ENCODE results near the gene SMYD2.

The SMYD2 gene, protein sequence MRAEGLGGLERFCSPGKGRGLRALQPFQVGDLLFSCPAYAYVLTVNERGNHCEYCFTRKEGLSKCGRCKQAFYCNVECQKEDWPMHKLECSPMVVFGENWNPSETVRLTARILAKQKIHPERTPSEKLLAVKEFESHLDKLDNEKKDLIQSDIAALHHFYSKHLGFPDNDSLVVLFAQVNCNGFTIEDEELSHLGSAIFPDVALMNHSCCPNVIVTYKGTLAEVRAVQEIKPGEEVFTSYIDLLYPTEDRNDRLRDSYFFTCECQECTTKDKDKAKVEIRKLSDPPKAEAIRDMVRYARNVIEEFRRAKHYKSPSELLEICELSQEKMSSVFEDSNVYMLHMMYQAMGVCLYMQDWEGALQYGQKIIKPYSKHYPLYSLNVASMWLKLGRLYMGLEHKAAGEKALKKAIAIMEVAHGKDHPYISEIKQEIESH

DNA sequence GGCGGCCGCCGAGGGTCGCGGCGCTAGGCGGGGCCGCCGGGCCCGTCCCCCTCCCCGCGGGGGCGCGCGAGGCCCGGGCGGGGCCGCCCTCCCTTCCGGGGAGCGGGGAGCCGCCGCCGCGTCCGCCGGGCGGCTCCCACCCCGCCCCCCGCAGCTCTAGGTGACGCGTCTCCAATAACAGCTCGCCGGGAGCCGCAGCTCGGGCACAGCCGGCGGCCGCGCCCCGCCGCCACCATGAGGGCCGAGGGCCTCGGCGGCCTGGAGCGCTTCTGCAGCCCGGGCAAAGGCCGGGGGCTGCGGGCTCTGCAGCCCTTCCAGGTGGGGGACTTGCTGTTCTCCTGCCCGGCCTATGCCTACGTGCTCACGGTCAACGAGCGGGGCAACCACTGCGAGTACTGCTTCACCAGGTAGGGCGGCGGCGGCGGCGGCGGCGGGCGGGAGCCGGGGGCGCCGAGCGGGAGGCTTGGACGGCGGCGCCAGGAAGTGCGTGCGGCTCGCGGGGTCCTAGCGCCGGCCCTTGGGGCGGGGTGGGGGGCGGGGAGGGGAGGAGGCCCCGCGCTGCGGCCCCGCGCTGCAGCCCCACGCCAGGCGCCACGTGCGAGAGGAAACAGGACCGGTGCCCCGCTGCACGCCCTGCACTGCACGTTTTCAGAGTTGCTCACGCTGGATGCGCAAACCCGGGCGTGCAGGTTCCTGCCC, at the start of gene SMYD2:
Gene SMYD2 (plus strand): TSS at position 139 of the 699 bp plus-strand sequence. CDS start 96 bp downstream, at position 235.
- peak; percentile 70 for DNase-seq

DNA sequence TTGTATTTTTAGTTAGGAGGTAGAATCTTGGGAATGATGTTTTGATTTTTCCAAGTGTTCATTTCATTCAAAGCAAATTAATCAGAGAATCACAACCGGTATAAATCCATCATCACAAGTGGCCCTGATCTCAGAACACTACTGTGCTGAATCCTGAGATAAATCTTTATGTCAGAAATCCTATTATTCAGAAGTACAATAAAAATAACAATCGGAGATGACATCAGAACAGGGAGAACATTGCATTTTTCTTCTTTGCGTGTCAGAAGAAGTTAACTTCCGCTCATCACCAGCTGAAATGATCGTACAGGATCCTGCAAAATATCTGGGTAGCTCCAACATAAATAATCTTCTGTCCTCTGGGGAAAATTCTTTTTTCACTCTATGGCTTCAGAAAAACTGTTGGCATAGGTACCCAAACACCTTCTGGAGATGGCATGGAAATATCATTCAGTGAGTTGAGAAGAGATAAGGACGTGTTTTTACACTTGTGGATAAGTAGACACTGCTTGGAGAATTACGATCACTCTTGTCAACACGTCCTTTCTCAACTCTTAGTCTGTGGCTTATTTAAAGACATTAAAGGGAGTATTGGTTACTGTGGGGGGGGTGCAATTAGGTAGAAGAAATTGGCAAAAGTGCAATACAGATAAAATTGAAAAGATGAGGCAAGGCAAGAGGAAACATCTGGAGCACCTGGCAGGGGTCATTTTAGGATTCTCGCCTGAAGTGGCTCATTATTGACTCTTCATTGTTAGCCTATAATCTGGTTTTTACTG, 46.9 kb upstream of the SMYD2 start:
- DNase-seq = no peak

DNA sequence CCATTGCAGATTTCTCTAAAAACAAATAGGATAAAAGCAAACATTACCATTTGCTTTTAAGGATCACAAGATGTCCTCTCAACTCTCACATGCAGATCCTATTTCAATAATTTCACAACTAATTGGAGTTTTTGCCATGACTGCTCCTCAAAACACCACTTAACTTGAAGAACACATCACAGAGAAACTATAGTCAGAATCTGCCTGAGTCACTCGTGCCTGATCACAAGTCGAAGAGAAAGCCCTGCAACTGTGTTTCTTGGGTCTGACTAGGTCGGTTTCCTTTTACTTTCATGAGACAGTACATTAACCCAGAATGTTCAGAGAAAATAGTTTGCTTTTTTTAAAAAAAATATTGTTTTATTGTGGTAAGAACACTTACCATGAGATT, 46.3 kb upstream of the SMYD2 start:
- DNase-seq = no peak

DNA sequence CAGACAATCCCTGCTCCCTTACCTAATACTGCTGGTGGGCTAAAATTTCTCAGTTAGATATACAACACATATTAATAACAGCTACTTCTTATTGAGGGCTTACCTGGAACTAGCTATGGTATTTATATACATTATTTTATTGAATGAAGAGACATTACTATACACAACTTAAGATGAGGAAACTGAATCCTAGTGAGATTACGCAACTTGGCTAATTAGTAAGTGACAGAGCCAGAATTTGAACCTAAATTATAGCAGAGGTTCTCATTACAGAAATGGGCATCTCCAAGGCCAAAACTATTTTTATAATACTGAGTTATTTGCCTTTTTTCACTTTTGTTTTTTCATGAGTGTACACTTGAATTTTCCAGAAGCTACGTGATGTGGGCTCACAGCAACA, 44.5 kb upstream of the SMYD2 start:
- no peak for DNase-seq

DNA sequence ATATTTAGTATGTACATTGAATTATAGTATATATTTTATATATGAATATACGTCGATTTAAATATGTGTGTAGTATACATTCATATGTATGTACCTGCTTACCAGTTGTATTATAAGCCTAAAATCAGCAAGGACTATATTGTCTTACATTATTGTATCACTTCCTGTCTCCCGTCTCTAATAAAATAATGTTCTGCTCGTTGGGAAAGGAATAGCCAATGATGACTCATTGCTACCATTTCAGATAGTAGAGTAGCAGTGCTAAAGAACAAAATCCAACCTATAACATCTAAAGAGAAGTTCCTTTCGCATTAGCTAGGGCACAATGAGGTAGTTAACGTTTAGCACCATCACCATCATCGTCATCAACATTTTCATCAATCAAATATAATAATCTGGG, 39.9 kb upstream of the SMYD2 start:
- DNase-seq = no peak

DNA sequence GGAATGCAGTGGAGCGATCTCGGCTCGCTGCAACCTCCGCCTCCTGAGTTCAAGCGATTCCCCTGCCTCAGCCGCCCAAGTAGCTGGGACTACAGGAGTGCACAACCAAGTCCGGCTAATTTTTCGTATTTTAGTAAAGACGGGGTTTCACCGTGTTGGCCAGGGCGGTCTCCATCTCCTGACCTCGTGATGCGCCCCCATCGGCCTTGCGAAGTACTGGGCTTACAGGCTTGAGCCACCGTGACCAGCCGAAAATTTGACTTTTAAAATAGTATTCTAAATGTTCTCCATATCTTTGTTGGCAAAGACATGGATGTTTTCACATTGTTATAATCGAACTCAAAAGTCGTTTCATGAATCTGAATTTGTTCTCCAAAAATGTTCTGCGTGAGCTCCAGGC, 36.7 kb upstream of the SMYD2 start:
- DNase-seq = no peak

- no peak for DNase-seq
Measured at GRCh38 chr1:214244841-214245240, 36.1 kb upstream of the SMYD2 start.

DNA sequence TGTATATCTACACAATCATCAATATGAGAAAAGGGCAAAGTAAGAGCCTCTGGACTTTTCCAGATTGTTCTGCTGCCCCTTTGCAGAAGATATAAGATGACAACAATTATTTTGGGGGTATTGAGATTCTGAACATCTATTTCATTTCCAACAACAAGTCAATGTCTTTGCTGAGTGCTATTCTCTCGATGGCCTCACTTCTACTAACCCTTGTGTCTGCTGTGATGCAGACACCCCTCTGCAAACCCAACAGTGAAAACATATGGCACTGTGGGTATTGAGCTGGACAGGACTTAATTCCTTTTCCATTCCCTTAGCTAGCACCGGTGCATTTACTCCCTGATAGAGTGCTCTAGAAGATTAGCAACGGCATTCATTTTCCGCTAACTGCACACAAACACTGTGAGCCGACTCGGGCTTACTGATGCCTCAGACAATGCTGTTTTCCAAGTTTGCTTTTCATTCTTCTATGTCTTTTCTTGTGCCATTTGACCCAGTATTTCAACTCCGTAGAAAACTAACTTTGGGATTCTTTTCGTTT, 33.4 kb upstream of the SMYD2 start:
- no peak for DNase-seq

- DNase-seq = no peak
Measured at GRCh38 chr1:214248311-214249085, 32.5 kb upstream of the SMYD2 start.

GRCh38 chr1:214249651-214250050, 31.3 kb upstream of the SMYD2 start:
- no peak for DNase-seq

DNA sequence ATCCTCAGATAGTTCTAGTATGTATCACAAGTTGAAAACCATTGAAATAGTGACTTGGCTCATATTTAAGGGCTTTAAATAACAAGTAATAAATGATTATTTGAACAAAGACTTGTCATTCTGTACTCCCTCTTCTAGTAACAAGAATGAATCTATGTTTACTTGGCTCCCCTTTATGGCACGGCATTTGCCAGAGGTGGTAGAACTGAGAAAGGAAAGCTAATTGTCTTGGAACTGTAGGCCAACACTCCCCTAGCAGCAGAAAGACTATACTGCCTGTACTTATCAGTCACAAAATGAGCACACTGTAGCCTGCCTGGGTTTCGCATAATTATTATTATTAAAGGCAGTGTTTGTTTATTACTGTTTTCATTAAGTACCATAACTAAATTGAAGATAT, 29.6 kb upstream of the SMYD2 start:
- DNase-seq = no peak

DNA sequence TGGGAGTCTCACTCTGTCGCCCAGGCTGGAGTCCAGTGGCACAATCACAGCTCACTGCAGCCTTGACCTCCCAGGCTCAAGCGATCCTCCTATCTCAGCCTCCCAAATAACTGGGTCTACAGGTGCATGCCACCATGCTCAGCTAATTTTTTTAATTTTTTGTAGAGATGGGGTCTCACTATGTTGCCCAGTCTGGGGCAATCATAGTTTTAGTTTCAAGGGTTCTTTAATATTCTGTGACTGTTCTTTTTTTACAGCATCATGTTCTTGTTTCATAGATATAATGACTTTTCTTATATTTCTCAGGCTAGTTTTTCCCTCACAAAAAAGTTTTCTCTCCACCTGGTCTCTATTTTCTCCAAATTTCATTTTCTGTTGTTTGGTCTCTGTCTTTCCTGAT, 25.4 kb upstream of the SMYD2 start:
- DNase-seq = no peak

DNA sequence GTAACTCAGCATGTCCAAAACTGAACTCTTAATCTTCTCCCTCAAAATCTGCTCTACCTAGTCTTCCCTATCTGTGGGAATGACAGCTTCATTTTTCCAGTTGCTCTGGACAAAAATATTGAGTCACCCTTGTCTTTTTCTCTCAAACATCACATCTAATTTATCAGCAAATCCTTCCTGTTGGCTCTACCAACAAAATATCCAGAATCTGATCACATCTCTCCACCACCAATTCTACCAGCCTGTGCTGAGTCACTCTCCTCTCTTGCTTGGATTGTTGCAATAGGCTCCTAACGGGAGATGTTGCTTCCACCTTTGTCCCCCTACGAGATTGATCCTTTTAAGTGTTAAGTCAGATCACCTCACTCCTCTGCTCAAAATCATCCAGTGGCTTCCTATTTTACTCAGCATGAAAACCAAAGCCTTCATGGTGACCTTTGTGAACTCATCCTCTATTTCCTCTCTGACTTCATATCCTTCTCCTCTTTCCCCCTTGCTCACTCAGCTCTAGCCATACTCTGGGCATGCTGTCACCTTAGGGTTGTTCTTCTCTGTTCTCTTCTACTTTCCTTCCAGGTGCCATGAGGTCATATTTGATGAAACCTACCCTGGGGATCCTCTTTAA, 21.5 kb upstream of the SMYD2 start:
- DNase-seq = no peak

DNA sequence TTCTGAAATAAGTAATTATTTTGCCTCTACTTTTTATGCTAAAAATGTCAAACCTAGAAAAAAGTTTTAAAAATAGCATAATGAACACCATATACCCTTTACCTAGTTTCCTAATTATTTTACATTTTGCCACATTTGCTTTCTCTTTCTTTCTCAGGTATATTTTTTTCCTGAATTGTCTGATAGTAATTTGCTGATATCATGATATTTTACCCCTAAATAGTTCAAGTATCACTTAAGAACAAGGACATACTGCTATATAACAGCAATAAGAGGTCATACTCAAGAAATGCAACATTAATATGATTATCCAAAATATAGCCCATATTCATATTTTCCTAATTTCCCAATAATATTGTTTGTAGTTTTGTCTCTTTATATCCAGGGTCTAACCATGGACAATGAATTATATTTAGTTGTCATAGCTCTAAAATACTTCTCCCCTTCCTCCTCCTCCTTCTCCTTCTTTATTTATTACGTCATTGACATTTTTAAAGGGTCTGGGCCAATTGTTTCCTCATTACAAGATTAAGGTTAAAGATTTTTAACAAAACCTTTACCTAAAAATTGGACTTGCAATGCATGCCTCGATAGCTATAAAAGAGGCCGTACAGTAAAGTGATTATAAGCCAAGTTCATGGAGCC, 20.3 kb upstream of the SMYD2 start:
- no peak for DNase-seq

GRCh38 chr1:214261206-214262123, 19.5 kb upstream of the SMYD2 start:
- peak; percentile 83 for DNase-seq

DNA sequence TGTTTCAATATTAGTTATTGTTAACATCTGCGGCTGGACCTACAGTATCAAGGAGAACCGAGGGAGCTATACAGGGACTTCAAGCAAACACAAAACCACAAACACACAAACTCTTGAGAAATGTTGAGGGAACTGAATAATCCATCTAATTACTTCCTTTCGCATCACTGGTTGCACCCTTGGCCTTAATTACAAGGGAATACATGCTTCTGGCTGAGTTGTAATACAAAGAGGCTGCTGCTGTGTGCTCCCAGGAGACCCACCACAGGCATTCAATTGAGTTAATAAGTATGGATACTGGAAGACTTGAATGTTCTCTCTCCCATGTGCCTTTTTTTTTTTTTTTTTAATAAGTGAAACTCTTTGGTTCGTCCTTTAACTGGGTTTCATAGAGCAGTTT, 16.8 kb upstream of the SMYD2 start:
- no peak for DNase-seq

- DNase-seq = no peak
Measured at GRCh38 chr1:214264976-214265375, 16.0 kb upstream of the SMYD2 start.

- DNase-seq = no peak
Measured at GRCh38 chr1:214270097-214270650, 10.8 kb upstream of the SMYD2 start.

GRCh38 chr1:214271174-214271858, 9.6 kb upstream of the SMYD2 start:
- DNase-seq = no peak
